Stimulated activated CD8-positive, alpha-beta memory T cell treated with anti-CD3 and anti-CD28 coated beads, Interleukin-15, amount 100 ng/mL, for 4 hours (primary cell): ENCODE data around the gene ELOVL7.
"Not testable (repeated sequence)": the region's sequence is repeated elsewhere in the genome, so short reads cannot be mapped to it uniquely, and the experiment has no call there.

Source experiments
- DNase-seq, 2 donors: peaks; one replicate each; pipeline ENCODE4 v3.0.0-alpha.2; 2020; ENCODE audit warnings: low read depth in 2 of 2

The ELOVL7 gene

DNA sequence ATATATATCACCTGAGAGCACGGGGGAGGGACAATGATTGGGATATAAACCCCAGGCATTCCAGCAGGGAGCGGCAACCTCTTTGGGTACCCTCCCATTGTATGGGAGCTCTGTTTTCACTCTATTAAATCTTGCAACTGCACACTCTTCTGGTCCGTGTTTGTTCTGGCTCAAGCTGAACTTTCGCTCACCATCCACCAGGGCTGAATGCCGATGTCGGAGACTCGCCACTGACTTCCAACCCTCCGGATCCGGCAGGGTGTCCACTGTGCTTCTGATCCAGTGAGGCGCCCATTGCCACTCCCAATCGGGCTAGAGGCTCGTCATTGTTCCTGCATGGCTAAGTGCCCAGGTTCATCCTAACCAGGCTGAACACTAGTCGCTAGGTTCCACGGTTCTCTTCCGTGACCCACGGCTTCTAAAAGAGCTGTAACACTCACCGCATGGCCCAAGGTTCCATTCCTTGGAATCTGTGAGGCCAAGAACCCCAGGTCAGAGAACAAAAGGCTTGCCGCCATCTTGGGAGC lies 48.6 kb downstream of the ELOVL7 start:
- DNase-seq: not testable (repeated sequence)

- no peak for DNase-seq
Observed at GRCh38 chr5:60794691-60795090, 49.4 kb downstream of the ELOVL7 start.

GRCh38 chr5:60792438-60792837 lies 51.6 kb downstream of the ELOVL7 start:
- no peak for DNase-seq

- DNase-seq: no peak
Observed at GRCh38 chr5:60789551-60789950, 54.5 kb downstream of the ELOVL7 start.

DNA sequence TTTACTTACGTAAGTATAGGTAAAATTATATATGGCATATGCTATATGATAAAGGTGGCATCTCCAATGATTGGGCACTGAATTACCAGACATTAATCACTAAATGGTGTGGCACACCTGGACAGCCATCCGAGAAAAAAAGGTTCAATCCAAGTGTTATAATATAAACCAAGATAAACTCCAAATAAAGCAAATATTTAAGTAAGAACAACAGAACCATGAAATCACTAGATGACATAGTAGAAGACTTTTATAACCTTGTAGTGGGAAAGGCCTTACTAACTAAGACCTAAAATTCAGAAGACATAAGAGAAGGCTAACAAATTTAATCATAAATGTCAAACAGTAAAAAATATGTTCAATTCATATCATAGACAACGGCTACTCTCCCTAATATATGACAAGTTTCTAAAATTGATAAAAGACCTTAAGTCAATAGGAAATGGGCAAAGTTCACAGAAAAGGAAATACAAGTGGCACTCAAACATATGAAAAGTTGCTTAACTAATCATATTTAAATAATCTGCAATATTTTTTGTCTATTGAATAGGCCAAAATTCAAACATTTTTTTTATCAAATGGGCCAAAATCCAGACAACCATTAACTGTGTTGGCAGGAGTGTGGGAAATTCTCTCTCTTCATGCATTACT lies 55.1 kb downstream of the ELOVL7 start:
- DNase-seq: no peak

DNA sequence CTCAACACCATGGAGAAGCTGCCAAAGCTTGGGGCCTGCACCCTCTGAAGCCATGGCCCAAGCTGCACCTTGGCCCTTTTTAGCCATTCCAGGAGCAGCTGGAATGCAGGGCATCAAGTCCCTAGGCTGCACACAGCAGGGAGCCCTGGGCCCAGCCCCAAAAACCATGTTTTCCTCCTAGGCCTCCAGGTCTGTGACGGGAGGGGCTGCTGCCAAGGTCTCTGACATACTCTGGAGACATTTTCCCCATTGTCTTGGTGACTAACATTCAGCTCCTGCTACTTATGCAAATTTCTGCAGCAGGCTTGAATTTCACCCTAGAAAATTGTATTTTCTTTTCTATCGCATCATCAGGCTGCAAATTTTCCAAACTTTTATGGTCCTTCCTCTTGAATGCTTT lies 64.6 kb downstream of the ELOVL7 start:
- DNase-seq: no peak

DNA sequence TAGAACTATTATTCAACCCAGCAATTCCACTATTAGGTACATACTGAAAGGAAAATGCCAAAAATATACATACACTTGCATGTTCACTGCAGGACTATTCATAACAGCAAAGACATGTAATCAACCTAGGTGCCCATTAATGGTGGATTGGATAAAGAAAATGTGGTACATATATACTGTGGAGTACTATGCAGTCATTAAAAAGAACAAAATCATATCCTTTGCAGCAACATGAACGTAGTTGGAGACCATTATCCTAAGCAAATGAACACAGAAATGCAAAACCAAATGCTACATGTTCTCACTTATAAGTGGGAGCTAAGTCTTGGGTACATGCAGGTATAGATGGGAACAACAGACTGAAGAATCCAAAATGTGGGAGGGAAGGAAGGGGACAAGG lies 67.7 kb downstream of the ELOVL7 start:
- no peak for DNase-seq

- no peak for DNase-seq
Observed at GRCh38 chr5:60765019-60765709, 78.9 kb downstream of the ELOVL7 start.

GRCh38 chr5:60763061-60763460 lies 81.0 kb downstream of the ELOVL7 start:
- no peak for DNase-seq

DNA sequence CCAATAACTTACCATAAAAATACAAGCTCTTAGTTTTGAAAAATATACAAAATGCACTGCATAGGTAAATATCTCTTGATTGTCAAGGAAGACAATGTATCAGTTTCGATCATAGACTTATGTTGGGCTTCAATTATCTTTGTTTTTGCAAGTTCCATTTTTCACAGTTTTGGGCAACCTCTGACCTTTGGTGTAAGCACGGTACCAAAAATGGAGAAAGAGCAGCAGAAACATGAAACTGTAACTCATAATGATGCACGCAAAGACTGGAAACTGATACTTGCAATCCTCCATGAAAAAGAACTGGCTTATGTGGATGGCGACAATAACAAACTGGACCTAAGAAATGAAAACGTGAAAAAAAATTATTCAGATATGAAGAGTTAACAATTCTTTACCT lies 89.6 kb downstream of the ELOVL7 start:
- no peak for DNase-seq

DNA sequence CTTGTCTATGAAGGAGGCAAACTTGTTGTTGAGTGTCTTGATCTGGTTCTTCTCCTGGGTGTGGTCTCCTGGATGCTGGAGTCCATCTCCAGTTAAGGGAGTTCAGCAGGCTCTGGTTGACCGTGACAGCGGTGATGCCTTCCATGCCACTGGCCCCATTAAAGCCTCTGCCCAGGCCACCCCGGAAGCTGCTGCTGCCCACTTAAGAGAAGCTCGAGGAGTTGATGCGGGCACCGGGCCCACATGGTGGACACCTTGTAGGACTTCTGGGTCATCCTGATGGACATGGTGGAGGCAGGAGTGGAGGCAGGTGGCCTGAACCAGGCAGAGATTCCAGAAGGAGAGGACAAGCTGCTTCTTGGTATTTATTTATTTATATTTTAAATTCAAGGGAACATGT lies 99.4 kb downstream of the ELOVL7 start:
- no peak for DNase-seq

DNA sequence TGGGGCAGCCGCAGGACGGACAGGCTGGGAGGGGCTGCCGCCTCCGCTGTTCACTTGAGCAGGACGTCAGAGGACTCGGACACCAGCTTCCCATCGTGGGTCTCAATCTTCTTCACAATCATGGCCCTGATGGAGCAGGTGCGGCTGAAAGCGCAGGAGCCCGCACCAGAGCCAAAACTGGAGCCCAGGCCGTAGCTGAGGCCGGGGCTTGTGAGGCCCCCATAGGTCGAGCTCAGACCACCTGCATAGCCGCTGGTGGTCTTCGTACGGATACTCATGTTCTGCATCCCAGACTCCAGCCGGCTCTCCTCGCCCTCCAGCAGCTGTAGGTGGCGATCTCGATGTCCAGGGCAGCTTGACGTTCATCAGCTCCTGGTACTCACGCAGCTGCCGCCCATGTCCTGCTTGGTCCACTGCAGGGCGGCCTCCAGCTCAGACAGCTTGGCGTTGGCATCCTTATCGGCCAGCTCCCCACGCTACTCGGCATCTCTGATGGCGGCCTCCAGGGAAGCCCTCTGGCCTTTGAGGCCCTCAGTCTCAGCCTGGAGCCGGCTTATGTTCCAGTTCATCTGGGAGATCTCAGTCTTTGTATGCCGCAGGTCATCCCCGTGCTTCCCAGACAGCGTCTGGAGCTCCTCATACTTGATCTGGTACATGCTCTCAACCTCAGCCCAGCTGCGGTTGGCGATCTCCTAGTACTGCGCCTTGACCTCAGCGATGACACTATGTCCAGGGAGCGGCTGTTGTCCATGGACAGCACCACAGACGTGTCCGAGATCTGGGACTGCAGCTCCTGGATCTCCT lies 100.4 kb downstream of the ELOVL7 start:
- DNase-seq: no peak

DNA sequence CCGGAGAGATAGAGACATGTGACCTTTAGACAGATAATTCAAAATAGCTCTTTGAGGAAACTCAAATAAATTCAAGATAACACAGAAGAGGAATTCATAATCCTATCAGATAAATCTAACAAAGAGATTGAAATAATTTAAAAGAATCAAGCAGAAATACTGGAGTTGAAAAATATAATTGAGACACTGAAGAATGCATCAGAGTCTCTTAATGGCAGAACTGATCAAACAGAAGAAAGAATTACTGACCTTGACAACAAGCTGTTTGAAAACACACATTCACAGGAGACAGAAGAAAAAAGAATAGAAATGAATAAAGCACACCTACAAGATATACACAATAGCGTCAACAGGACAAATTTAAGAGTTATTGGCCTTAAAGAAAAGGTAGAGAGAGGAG lies 103.7 kb downstream of the ELOVL7 start:
- DNase-seq: no peak

DNA sequence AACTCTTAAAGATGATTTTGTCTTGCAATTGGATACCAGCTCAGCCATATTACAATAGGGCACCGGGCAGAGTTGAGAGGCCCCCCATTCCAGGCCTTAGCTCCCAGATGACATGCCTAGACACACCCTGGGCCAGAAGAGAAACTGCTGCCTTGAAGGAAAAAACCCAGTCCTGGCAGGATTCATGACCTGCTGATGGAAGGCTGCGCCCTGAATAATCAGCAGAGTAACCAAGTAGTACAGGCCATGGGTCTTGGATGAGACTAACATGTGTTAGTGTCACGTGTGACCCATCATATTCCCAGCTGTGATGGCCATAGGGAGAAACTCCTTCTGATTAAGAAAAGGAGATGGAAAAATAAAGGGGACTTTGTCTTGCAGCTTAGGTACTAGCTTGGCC lies 105.1 kb downstream of the ELOVL7 start:
- no peak for DNase-seq

GRCh38 chr5:60738461-60738860 lies 105.6 kb downstream of the ELOVL7 start:
- DNase-seq: no peak

GRCh38 chr5:60730858-60731257 lies 113.2 kb downstream of the ELOVL7 start:
- DNase-seq: not testable (repeated sequence)

DNA sequence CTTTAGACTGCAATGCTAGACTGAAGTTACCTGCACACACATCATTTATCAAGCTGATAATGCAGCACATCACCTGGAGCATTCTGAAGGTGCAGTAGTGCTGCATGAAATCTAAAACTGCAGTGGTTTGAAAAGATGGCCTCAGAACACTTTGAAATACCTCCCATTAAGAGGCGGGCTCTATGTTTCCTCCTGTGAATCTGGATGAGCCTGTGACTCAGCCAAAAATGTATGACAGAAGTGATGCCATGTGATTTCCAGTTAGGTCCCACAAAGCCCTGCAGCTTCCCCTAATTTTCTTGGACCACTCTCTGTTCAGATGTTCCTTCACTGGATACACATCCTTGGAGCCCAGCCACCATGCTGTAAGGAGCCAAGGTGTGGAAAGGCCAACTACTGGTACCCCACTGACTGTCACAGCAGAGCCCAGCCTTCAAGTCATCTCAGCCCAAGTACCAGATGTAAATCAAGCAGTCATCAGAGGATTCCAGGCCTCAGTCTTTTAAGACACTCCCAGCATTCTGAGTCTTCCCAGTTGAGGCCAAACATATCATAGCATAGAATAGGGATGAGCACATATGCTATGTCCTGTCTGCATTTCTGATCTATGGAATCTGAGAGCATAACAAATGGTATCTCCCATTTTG lies 116.9 kb downstream of the ELOVL7 start:
- no peak for DNase-seq

- DNase-seq: no peak
Observed at GRCh38 chr5:60724126-60724525, 119.9 kb downstream of the ELOVL7 start.

- DNase-seq: no peak
Observed at GRCh38 chr5:60722416-60722815, 121.7 kb downstream of the ELOVL7 start.

DNA sequence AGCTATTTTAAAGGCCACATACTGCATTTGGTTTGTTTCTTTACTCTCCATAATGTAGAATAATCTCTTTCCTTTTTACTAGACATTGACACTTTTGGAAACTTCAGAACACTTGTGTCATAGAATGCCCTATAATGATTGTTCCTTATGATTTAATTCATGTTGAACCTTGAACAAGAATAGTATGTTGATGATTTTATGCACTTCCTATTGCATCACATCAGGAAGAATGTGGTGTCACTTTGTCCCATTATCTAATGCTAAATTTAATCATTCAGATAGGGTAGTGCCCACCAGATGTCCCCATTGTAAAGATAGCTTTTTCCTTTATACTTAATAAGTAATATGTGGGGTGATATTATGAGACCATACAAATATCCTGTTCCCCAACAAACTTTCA lies 124.7 kb downstream of the ELOVL7 start:
- DNase-seq: no peak

GRCh38 chr5:60718166-60718892 lies 125.7 kb downstream of the ELOVL7 start:
- DNase-seq: no peak
